PC-9 (cell line): ENCODE data around the gene ZNF609. TPM values are rescaled to one million over a fixed set of nuclear protein-coding genes. Genes with fewer than 3 reads are reported as not detected.
A peak's percentile ranks its signal among the peaks of the same experiment; 100 is the strongest.

Experiments
- BruUV-seq: library from RNA; stranded (reverse); fragments of 400-500 nt; replicated peaks from 2 replicates; lab custom pipeline; 2021; lab: Mats Ljungman, UMichigan
- CTCF ChIA-PET: fragments of 300-600 bp; sonication (Branson Sonifier 250); formaldehyde crosslinking; loops from one replicate; lab custom pipeline; 2022; ENCODE audit warnings: antibody characterized with exemption; lab: Charles Lee
- POLR2A ChIA-PET: fragments of 300-600 bp; sonication (Branson Sonifier 250); formaldehyde crosslinking; loops from one replicate; lab custom pipeline; 2022; ENCODE audit warnings: antibody characterized with exemption; ENCODE audit not compliant: unreplicated experiment; lab: Charles Lee
- DNase-seq, 2 experiments: peaks; one replicate each; pipeline versions ENCODE4 v3.0.0 to v3.0.0-alpha.2; 2015 to 2022; ENCODE audit warnings: mixed read lengths in 1 of 2
- H2AFZ ChIP-seq: fragments of 200-600 bp; sonication (generic); 2 replicates; pipeline ENCODE4 v1.8.1; 2017; ENCODE audit warnings: antibody characterized with exemption
- H3F3A ChIP-seq: fragments of 200-600 bp; sonication (generic); 2 replicates; pipeline ENCODE4 v1.8.1; 2017; ENCODE audit warnings: antibody characterized with exemption, mild to moderate bottlenecking, low read depth; ENCODE audit not compliant: insufficient read depth
- H3K27ac ChIP-seq: fragments of 200-600 bp; sonication (generic); 2 replicates; pipeline ENCODE4 v1.6.1; 2016; ENCODE audit warnings: mixed run types
- H3K27me3 ChIP-seq: fragments of 200-600 bp; sonication (generic); 2 replicates; pipeline ENCODE4 v1.6.1; 2016; ENCODE audit warnings: low read depth, mixed run types; ENCODE audit not compliant: insufficient read depth
- H3K36me3 ChIP-seq: fragments of 200-600 bp; sonication (generic); 2 replicates; pipeline ENCODE4 v1.6.1; 2016; ENCODE audit warnings: low read depth, mixed run types
- H3K4me1 ChIP-seq: fragments of 200-600 bp; sonication (generic); replicated peaks from 2 replicates; pipeline ENCODE4 v1.6.1; 2016; ENCODE audit warnings: mixed run types; ENCODE audit not compliant: insufficient read depth
- H3K4me2 ChIP-seq: fragments of 200-600 bp; sonication (generic); 2 replicates; pipeline ENCODE4 v1.6.1; 2017; ENCODE audit warnings: mixed run types
- H3K4me3 ChIP-seq: fragments of 200-600 bp; sonication (generic); 2 replicates; pipeline ENCODE4 v1.6.1; 2016; ENCODE audit warnings: mixed run types
- H3K79me2 ChIP-seq: fragments of 200-600 bp; sonication (generic); 2 replicates; pipeline ENCODE4 v1.6.1; 2017; ENCODE audit warnings: low read depth, mixed run types
- H3K9me2 ChIP-seq: fragments of 200-600 bp; sonication (generic); 2 replicates; pipeline ENCODE4 v1.8.1; 2017; ENCODE audit warnings: mild to moderate bottlenecking; ENCODE audit not compliant: insufficient read depth
- H3K9me3 ChIP-seq: fragments of 200-600 bp; sonication (generic); 2 replicates; pipeline ENCODE4 v1.8.1; 2016; ENCODE audit warnings: low read depth; ENCODE audit not compliant: insufficient read depth
- H4K20me1 ChIP-seq: fragments of 200-600 bp; sonication (generic); 2 replicates; pipeline ENCODE4 v1.8.1; 2017; ENCODE audit not compliant: insufficient read depth
- CTCF ChIP-seq: fragments of 200-600 bp; sonication (generic); conservative IDR thresholded peaks from 2 replicates; pipeline ENCODE4 v1.6.1; 2017; ENCODE audit warnings: mixed run types, antibody characterized with exemption, mild to moderate bottlenecking, moderate library complexity
- EZH2 ChIP-seq: fragments of 200-600 bp; sonication (generic); IDR thresholded peaks from 2 replicates; pipeline ENCODE4 v1.8.0; 2017; ENCODE audit warnings: antibody characterized with exemption, low read depth
- intact Hi-C: fragments of 100-400 bp; cut with micrococcal nuclease; formaldehyde crosslinking; loops from one replicate; pipeline ENCODE4 v1.10.0; 2022; ENCODE audit not compliant: unreplicated experiment
- total RNA-seq: library from RNA; stranded (reverse); gene quantifications from 2 replicates; pipeline ENCODE4 v1.2.3, GENCODE V29; 2021

Gene ZNF609
- total RNA-seq, 1 experiment from 2014 or later = 38.6 TPM

DNA sequence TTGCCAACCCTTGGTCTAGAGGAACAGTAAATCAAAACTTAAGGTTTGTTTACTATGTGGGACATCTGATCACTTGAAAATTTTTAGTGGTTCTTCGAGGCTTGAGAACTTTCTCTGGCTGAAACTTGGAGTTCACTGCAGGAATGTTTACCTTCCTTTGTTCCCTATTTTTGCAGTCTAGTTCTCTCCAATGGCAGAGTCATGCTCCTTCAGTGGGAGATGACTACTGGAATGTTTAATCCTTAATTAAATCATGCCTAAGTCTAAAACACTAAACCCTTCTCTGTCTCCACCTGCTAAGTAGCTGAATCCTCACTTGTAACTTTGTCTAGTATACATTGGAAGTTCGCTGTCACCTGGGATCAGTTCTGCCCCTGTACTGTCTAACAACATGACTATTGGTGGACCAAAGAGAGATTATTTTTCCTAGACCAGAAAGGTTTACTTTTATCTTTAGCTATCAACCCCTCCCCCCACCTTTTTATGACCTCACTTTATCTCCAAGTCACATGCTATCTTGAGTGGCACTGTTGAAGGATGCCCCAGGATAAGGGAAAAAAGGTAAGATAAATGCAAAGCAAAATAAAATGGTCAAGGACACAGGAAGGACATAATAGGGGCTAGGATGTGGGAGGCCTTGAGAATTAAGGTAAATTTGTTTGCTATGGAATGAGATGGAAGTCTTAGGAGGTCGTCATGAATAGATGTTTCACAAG, 1.2 kb upstream of the ZNF609 start:
- Histone ChIP-seq H3K9me2 (no peaks in the 10 kb centered on the region), H3K4me3 (no peak overlapping the region), H3K4me2 (peak overlapping the region; percentile 84), H3K36me3 (no peaks in the 10 kb centered on the region), H3K4me1 (peaks cover 13% of the 10 kb centered on the region), H3K79me2 (peaks cover 28% of the 10 kb centered on the region), H3K27me3 (no peaks in the 10 kb centered on the region), H3K9me3 (no peaks in the 10 kb centered on the region), H4K20me1 (no peaks in the 10 kb centered on the region; the same call in 1 of the 2 replicates), H3F3A (peaks cover 9% of the 10 kb centered on the region; the same call in 1 of the 2 replicates), H2AFZ (no peak overlapping the region), H3K27ac (no peak overlapping the region)
- no TSS peak for BruUV-seq
- TF ChIP-seq EZH2 = no peak
- TF ChIP-seq CTCF = no peak
- DNase-seq = no peak
- ChIA-PET POLR2A (no interaction called here), CTCF (no interaction called here)
- intact Hi-C loops = no loop called here

DNA sequence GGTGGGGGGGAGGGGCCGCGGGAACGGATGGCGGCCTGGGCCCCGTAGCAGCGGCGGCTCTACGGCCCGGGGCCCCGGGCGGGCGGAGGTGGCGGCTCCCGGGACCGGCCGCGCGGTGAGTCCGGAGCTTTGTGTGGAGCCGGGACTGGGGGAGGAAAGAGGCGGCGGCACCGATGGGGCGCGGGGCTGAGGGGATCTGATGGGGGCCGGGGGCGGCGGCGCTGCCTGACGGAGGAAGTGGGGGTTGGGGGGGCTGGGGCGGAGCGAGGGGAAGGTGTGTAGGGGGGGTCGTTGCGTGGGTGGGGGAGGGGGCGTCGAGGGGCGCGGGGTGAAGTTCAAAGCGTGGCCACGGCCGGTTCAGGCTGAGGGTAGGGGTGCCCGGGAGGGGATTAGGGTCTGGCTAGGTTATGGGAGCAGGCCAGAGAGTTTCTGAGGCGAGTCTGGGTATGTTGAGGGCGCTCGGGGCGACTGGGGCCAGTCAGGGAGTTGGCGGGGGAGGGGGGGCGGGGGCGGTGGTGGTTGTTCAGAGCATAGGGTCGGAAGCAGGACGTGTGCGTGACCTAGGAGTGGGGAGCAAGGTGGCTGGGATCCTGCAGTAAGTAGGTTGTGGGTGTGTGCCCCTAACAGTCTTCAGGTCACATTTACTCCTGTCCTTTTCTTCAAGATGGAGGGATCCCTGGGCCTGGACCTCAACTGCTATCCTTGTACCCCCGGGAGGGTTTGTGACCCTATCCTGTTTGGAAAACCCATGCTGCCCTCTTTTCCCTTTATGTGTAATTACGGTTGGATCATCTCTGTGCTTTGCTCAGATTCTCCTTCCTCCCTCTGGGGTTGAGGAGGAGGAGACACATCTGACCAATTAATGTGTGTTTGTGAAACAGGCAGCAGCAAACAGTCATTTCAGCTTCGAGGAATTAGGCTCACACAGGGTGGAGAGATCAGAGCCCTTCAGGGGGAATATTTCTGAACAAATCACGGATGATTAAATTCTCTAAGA, 644 bp downstream of the ZNF609 start:
- Histone ChIP-seq H3K4me3 (peak overlapping the region; percentile 63), H3K79me2 (peaks cover 43% of the 10 kb centered on the region), H4K20me1 (no peaks in the 10 kb centered on the region; the same call in 1 of the 2 replicates), H3K36me3 (no peaks in the 10 kb centered on the region), H2AFZ (0 out of 2 replicates have a peak overlapping the region, but pooled peaks have one; percentile 58), H3F3A (peaks cover 9% of the 10 kb centered on the region; the same call in 1 of the 2 replicates), H3K9me2 (no peaks in the 10 kb centered on the region), H3K27me3 (no peaks in the 10 kb centered on the region), H3K27ac (peak overlapping the region; percentile 14), H3K9me3 (no peaks in the 10 kb centered on the region), H3K4me2 (peak overlapping the region; percentile 78), H3K4me1 (peaks cover 13% of the 10 kb centered on the region)
- intact Hi-C loops = no loop called here
- POLR2A ChIA-PET = interaction anchor here (0.5 to 0.6 kb wide), 4 partner anchors 20 to 970 kb away, joined by 3 to 8 read pairs (median 4); no protein-coding TSS in a partner anchor
- CTCF ChIA-PET = interaction anchor here (0.6 kb wide), 1 partner anchor 961 kb away, joined by 3 read pairs; no protein-coding TSS in a partner anchor
- peak; percentile 33 to 59 for DNase-seq
- TF ChIP-seq EZH2 (no peak), CTCF (no peak)
- BruUV-seq = no TSS peak

- POLR2A ChIA-PET = interaction anchor here (0.6 kb wide), 3 partner anchors 215 to 971 kb away, joined by 3 to 4 read pairs (median 3); no protein-coding TSS in a partner anchor
- Histone ChIP-seq H3K79me2 (peaks cover 49% of the 10 kb centered on the region), H3K36me3 (no peaks in the 10 kb centered on the region), H4K20me1 (peaks cover 1% of the 10 kb centered on the region; the same call in 1 of the 2 replicates), H2AFZ (0 out of 2 replicates have a peak overlapping the region, but pooled peaks have one; percentile 58), H3F3A (peaks cover 9% of the 10 kb centered on the region; the same call in 1 of the 2 replicates), H3K4me2 (peak overlapping the region; percentile 78), H3K9me3 (no peaks in the 10 kb centered on the region), H3K9me2 (no peaks in the 10 kb centered on the region), H3K27ac (peak overlapping the region; percentile 14), H3K4me1 (peaks cover 13% of the 10 kb centered on the region), H3K27me3 (no peaks in the 10 kb centered on the region), H3K4me3 (peak overlapping the region; percentile 61)
- TSS peak; percentile 42 for BruUV-seq
- intact Hi-C loops = no loop called here
- TF ChIP-seq CTCF (no peak), EZH2 (no peak)
- DNase-seq = no peak
- CTCF ChIA-PET = interaction anchor here (0.6 kb wide), 1 partner anchor 960 kb away, joined by 3 read pairs; no protein-coding TSS in a partner anchor
Measured at GRCh38 chr15:64461721-64462162, 1.4 kb downstream of the ZNF609 start.
